Nephron progenitor cell (in vitro differentiated cells): ENCODE data around the gene CMTM7.

Experiments
- DNase-seq: peaks from one replicate; pipeline ENCODE4 v3.0.0; 2021
- H3K27ac Mint-ChIP-seq: 2 replicates; pipeline ENCODE4 v1.8.0; 2021; ENCODE audit warnings: mild to moderate bottlenecking, moderate library complexity, mixed read lengths
- H3K27me3 Mint-ChIP-seq: 2 replicates; pipeline ENCODE4 v1.8.0; 2021; ENCODE audit warnings: mild to moderate bottlenecking, low read depth, mixed read lengths; ENCODE audit not compliant: poor library complexity
- H3K36me3 Mint-ChIP-seq: 2 replicates; pipeline ENCODE4 v1.8.0; 2021; ENCODE audit warnings: low read depth, mixed read lengths
- H3K4me1 Mint-ChIP-seq: 2 replicates; pipeline ENCODE4 v1.8.0; 2021; ENCODE audit warnings: mixed read lengths
- H3K4me3 Mint-ChIP-seq: 2 replicates; pipeline ENCODE4 v1.8.0; 2021; ENCODE audit warnings: mild to moderate bottlenecking, moderate library complexity, mixed read lengths
- H3K9me3 Mint-ChIP-seq: 2 replicates; pipeline ENCODE4 v1.8.0; 2021; ENCODE audit warnings: mild to moderate bottlenecking, moderate library complexity, mixed read lengths
- CTCF ChIP-seq: fragments of 200-600 bp; sonication (generic); IDR thresholded peaks from 2 replicates; pipeline ENCODE4 v1.5.0; 2021; ENCODE audit warnings: antibody characterized with exemption

CMTM7 gene

GRCh38 chr3:32354362-32354778, 37.3 kb upstream of the CMTM7 start:
- Mint-ChIP-seq H3K27me3 (peaks cover 8% of the 10 kb centered on the region), H3K9me3 (no peaks in the 10 kb centered on the region), H3K4me1 (no peaks in the 10 kb centered on the region), H3K27ac (no peak overlapping the region), H3K4me3 (no peak overlapping the region), H3K36me3 (peaks cover 14% of the 10 kb centered on the region)
- no peak for TF ChIP-seq CTCF
- no peak for DNase-seq

GRCh38 chr3:32355751-32356291, 35.8 kb upstream of the CMTM7 start:
- Mint-ChIP-seq H3K9me3 (no peaks in the 10 kb centered on the region), H3K36me3 (peaks cover 18% of the 10 kb centered on the region), H3K27ac (no peak overlapping the region), H3K4me1 (peaks cover 6% of the 10 kb centered on the region), H3K4me3 (no peak overlapping the region), H3K27me3 (peaks cover 8% of the 10 kb centered on the region)
- TF ChIP-seq CTCF = no peak
- DNase-seq = no peak

- Mint-ChIP-seq H3K4me1 (peaks cover 9% of the 10 kb centered on the region), H3K36me3 (peaks cover 24% of the 10 kb centered on the region), H3K9me3 (no peaks in the 10 kb centered on the region), H3K4me3 (no peak overlapping the region), H3K27me3 (peaks cover 14% of the 10 kb centered on the region), H3K27ac (peak overlapping the region; percentile 88)
- no peak for TF ChIP-seq CTCF
- DNase-seq = no peak
Observed at GRCh38 chr3:32359766-32360492, 31.7 kb upstream of the CMTM7 start.

- TF ChIP-seq CTCF = no peak
- no peak for DNase-seq
- Mint-ChIP-seq H3K27ac (peak overlapping the region; percentile 88), H3K36me3 (peaks cover 20% of the 10 kb centered on the region), H3K4me3 (no peak overlapping the region), H3K27me3 (peaks cover 15% of the 10 kb centered on the region), H3K9me3 (no peaks in the 10 kb centered on the region), H3K4me1 (peaks cover 12% of the 10 kb centered on the region)
Observed at GRCh38 chr3:32360493-32360827, 31.2 kb upstream of the CMTM7 start.

- DNase-seq = no peak
- TF ChIP-seq CTCF = no peak
- H3K27ac Mint-ChIP-seq = peak overlapping the region; percentile 76
Observed at GRCh38 chr3:32366638-32367397, 24.8 kb upstream of the CMTM7 start.

More at GRCh38 chr3:32366638-32367397, 24.8 kb upstream of the CMTM7 start:
- Mint-ChIP-seq H3K4me3 (no peak overlapping the region), H3K4me1 (peaks cover 39% of the 10 kb centered on the region), H3K36me3 (peaks cover 10% of the 10 kb centered on the region), H3K27me3 (peaks cover 14% of the 10 kb centered on the region), H3K9me3 (no peaks in the 10 kb centered on the region)
